WI38 (cell line): ENCODE data around the gene TXNDC15.

ENCODE experiments used
- H3K4me3 ChIP-seq: 2 replicates; pipeline ENCODE4 v1.5.1; 2011; ENCODE audit warnings: low read depth, mild to moderate bottlenecking, control low read depth, low read length
- TF ChIP-seq, protein P1 (sequence below): IDR thresholded peaks from 2 replicates; pipeline ENCODE4 v1.5.1; 2012; ENCODE audit warnings: low read depth, mild to moderate bottlenecking, control low read depth, low read length

TXNDC15 gene

GRCh38 chr5:134949316-134949715, 75.1 kb downstream of the TXNDC15 start:
- H3K4me3 ChIP-seq, result no peak overlapping the region
- TF ChIP-seq, protein P1, sequence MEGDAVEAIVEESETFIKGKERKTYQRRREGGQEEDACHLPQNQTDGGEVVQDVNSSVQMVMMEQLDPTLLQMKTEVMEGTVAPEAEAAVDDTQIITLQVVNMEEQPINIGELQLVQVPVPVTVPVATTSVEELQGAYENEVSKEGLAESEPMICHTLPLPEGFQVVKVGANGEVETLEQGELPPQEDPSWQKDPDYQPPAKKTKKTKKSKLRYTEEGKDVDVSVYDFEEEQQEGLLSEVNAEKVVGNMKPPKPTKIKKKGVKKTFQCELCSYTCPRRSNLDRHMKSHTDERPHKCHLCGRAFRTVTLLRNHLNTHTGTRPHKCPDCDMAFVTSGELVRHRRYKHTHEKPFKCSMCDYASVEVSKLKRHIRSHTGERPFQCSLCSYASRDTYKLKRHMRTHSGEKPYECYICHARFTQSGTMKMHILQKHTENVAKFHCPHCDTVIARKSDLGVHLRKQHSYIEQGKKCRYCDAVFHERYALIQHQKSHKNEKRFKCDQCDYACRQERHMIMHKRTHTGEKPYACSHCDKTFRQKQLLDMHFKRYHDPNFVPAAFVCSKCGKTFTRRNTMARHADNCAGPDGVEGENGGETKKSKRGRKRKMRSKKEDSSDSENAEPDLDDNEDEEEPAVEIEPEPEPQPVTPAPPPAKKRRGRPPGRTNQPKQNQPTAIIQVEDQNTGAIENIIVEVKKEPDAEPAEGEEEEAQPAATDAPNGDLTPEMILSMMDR, result no peak
